Measurements from ENCODE around the gene CADPS2. TPM values are rescaled to one million over a fixed set of nuclear protein-coding genes. Genes with fewer than 3 reads are reported as not detected.

Gene CADPS2
- total and polyA plus RNA-seq, 2 of the 8 experiments (the other 6 are each of a cell fraction or from before 2014, with no cell fraction given): 8.9 to 22.3 TPM

DNA sequence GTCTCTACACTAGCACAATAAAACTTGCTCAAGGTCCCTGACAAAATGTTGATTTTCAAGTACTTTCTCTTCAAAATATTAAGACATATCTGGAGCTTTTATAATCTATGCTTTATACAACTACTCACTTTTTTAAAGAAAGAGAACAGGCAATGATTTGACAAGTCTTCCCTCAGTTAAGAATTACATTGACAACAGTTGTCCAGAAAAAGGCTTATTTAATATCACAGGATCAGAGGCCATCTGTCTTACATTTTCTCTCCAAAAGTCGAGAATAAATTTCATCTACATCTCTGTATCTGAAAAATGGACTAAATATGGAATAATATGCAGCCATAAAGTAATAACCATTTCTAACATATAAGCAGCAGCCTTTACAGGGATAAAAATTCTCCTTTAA is 175.3 kb downstream of the CADPS2 start:
- no peak overlapping the region for H2AK5ac ChIP-seq (ENCODE audit: low read depth, low read length)
- no peak overlapping the region for H4K5ac ChIP-seq (ENCODE audit: insufficient read length, low read depth, low read length)
- H4K91ac ChIP-seq (replicated peaks; ENCODE audit: insufficient read length, low read length): no peak overlapping the region
- no peak overlapping the region for H3K14ac ChIP-seq (ENCODE audit: insufficient read length)
- ChIA-PET POLR2A (ENCODE audit: partially characterized antibody) (no interaction called here), CTCF (ENCODE audit: partially characterized antibody) (interaction anchor here (1.0 to 1.2 kb wide), 3 partner anchors 16 to 93 kb away, joined by 3 to 4 read pairs (median 3); no protein-coding TSS in a partner anchor)
- H3K4me2 ChIP-seq (ENCODE audit: insufficient read depth in 1 of 2, low read depth in 2 of 2, low read length in 2 of 2): no peak overlapping the region
- no peaks in the 10 kb centered on the region for H3K79me1 ChIP-seq (ENCODE audit: low read depth, low read length)
- WGBS, 2 experiments (ENCODE audit: extremely low coverage in 1 of 2, insufficient coverage in 1 of 2, insufficient read length in 1 of 2, insufficient replicate concordance in 2 of 2, low coverage in 1 of 2, low lambda C conversion rate in 2 of 2, missing lambda C conversion rate in 1 of 2): 100% methylated on average over 1 of the region's 1 CpG; no CpG with 5 or more reads in 1 of the 2 experiments
- H3K4me1 ChIP-seq (replicated peaks in 1 of 4; ENCODE audit: control insufficient read depth in 3 of 4, insufficient read depth in 4 of 4, low read length in 3 of 4): no peaks in the 10 kb centered on the region
- no peak overlapping the region for H3K23ac ChIP-seq (ENCODE audit: insufficient read length)
- H2BK15ac ChIP-seq (ENCODE audit: low read length): no peak overlapping the region
- no peak overlapping the region for H2BK12ac ChIP-seq (ENCODE audit: low read depth, low read length)
- DNase-seq (ENCODE audit: low read depth in 1 of 2, low spot score in 2 of 2): no peak
- H2BK120ac ChIP-seq (replicated peaks; ENCODE audit: low read depth, low read length): no peak overlapping the region
- H2BK5ac ChIP-seq (ENCODE audit: low read depth, low read length): no peak overlapping the region
- TF ChIP-seq POU5F1 (IDR thresholded peaks at IDR 0.05; ENCODE audit: low read depth, low read length) (no peak), SIN3A (conservative IDR thresholded peaks at IDR 0.05 in 1 of 2, IDR thresholded peaks at IDR 0.05 in 1 of 2; ENCODE audit: low read depth in 1 of 2, low read length in 2 of 2) (no peak), MAFK (IDR thresholded peaks at IDR 0.05; ENCODE audit: low read depth, low read length) (no peak), KDM4A (IDR thresholded peaks at IDR 0.05; ENCODE audit: low read depth, low read length, severe bottlenecking) (no peak), SRF (IDR thresholded peaks at IDR 0.05; ENCODE audit: low read depth, low read length) (no peak), CTBP2 (IDR thresholded peaks at IDR 0.05; ENCODE audit: borderline replicate concordance, insufficient read depth, insufficient read length, low read length) (no peak), SP4 (IDR thresholded peaks at IDR 0.05; ENCODE audit: low read length) (no peak), BCL11A (IDR thresholded peaks at IDR 0.05; ENCODE audit: low read depth in 2 of 2, low read length in 2 of 2) (no peak), TAF1 (IDR thresholded peaks at IDR 0.05; ENCODE audit: low read depth, low read length) (no peak), EP300 (IDR thresholded peaks at IDR 0.05; ENCODE audit: borderline replicate concordance in 1 of 2, low read depth in 2 of 2, low read length in 2 of 2) (no peak), BRCA1 (IDR thresholded peaks at IDR 0.05; ENCODE audit: low read depth, low read length) (no peak), KDM5A (IDR thresholded peaks at IDR 0.05; ENCODE audit: low read length) (no peak), ASH2L (IDR thresholded peaks at IDR 0.05; ENCODE audit: low read length) (no peak), POLR2A (IDR thresholded peaks at IDR 0.05; ENCODE audit: control extremely low read depth in 1 of 2, low read depth in 2 of 2, low read length in 2 of 2) (no peak)
- TF ChIP-seq, protein P1, sequence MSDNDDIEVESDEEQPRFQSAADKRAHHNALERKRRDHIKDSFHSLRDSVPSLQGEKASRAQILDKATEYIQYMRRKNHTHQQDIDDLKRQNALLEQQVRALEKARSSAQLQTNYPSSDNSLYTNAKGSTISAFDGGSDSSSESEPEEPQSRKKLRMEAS (IDR thresholded peaks at IDR 0.05): no peak
- no peak overlapping the region for H2BK20ac ChIP-seq (ENCODE audit: low read length)
- H3K9me3 ChIP-seq (ENCODE audit: insufficient read depth in 2 of 2, low read depth in 1 of 2, low read length in 1 of 2): no peaks in the 10 kb centered on the region
- H3K36me3 ChIP-seq (ENCODE audit: control insufficient read depth in 2 of 4, insufficient read depth in 4 of 4, low read length in 3 of 4): no peaks in the 10 kb centered on the region
- no peak overlapping the region for H3K9ac ChIP-seq (replicated peaks in 1 of 4; ENCODE audit: extremely low read depth in 1 of 4, low read depth in 3 of 4, low read length in 3 of 4)
- no peak overlapping the region for H3K4ac ChIP-seq (replicated peaks; ENCODE audit: insufficient read length, low read depth, low read length)
- no peak overlapping the region for H3K27ac ChIP-seq (ENCODE audit: low read depth, low read length)
- no peak for FAIRE-seq
- H2AFZ ChIP-seq (ENCODE audit: low read length): no peak overlapping the region
- no peak overlapping the region for H3K4me3 ChIP-seq (ENCODE audit: extremely low read depth in 1 of 4, insufficient read depth in 2 of 4, low read depth in 3 of 4, low read length in 4 of 4)
- H4K8ac ChIP-seq (ENCODE audit: extremely low read depth, insufficient read depth, low read length): no peak overlapping the region
- H3K23me2 ChIP-seq (ENCODE audit: low read depth, low read length): no peaks in the 10 kb centered on the region
- H3K56ac ChIP-seq (replicated peaks; ENCODE audit: insufficient read length, low read depth, low read length): no peak overlapping the region
- H4K20me1 ChIP-seq (replicated peaks in 1 of 2; ENCODE audit: control insufficient read depth in 1 of 2, insufficient read depth in 2 of 2, low read length in 2 of 2): no peaks in the 10 kb centered on the region
- no peaks in the 10 kb centered on the region for H3K27me3 ChIP-seq (replicated peaks in 1 of 4; ENCODE audit: control insufficient read depth in 3 of 4, extremely low read depth in 1 of 4, insufficient read depth in 3 of 4, low read length in 3 of 4)
- no peaks in the 10 kb centered on the region for H3K79me2 ChIP-seq (ENCODE audit: control insufficient read depth in 1 of 2, insufficient read depth in 2 of 2, low read length in 2 of 2)
- H3K18ac ChIP-seq (ENCODE audit: extremely low read depth, low read length): no peak overlapping the region

Data from H1 (cell line).